Coronary artery (tissue), 2 donors: ENCODE data around the gene APBA1.

Experiments
- DNase-seq: peaks from one replicate; pipeline ENCODE4 v3.0.0-alpha.2; 2017; ENCODE audit warnings: low spot score
- H3K27ac ChIP-seq, 2 donors: fragments of 200-600 bp; sonication (generic); one replicate each; pipeline ENCODE4 v1.5.1; 2016 to 2019
- H3K4me3 ChIP-seq: fragments of 200-600 bp; sonication (generic); 2 replicates; pipeline ENCODE4 v1.5.1; 2016; ENCODE audit warnings: mild to moderate bottlenecking, moderate library complexity
- TF ChIP-seq, protein P1 (sequence below): fragments of 200-600 bp; sonication (generic); IDR thresholded peaks from one replicate; pipeline ENCODE4 v1.5.1; 2019; ENCODE audit warnings: antibody characterized with exemption

Gene APBA1

DNA sequence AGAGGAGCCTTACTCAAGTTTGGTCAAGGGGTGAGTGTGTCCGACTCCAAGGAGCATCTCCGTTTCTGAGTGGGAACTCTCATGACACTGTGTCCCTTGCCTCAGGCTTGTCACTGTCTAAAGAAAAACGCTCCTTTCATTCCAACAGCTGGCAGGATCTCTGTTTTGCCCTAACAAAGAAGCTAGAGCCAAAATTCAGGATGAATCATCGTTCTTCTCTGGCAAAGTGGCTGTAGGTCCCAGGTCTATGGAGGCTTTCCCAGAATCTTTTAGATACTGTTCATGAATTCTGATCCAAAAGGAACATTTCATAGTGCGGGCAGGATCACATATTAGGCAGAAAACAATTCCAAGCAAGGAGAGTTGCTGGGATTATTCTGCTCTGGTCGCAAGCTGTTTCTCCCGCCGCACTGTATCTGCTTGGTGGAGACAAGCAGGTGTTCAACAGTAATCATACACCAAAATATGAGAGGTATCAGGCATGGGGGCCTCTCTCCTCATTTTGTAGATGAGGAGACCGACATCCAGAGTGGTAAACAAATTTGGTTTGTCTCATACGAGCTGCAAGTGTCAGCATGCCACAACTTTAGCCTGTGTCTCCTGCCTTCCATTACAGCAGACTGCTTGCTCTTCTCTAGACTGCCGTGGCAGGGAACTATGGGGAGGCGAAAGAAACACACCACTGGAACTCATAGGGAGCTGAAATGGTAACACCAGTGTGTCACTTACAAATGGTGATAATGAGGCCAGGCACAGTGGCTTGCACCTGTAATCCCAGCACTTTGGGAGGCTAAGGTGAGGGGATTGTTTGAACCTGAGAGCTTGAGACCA lies 274.6 kb downstream of the APBA1 start:
- H3K27ac ChIP-seq = peak overlapping the region; percentile 45 to 85
- peak overlapping the region; percentile 49 for H3K4me3 ChIP-seq
- TF ChIP-seq, protein P1, sequence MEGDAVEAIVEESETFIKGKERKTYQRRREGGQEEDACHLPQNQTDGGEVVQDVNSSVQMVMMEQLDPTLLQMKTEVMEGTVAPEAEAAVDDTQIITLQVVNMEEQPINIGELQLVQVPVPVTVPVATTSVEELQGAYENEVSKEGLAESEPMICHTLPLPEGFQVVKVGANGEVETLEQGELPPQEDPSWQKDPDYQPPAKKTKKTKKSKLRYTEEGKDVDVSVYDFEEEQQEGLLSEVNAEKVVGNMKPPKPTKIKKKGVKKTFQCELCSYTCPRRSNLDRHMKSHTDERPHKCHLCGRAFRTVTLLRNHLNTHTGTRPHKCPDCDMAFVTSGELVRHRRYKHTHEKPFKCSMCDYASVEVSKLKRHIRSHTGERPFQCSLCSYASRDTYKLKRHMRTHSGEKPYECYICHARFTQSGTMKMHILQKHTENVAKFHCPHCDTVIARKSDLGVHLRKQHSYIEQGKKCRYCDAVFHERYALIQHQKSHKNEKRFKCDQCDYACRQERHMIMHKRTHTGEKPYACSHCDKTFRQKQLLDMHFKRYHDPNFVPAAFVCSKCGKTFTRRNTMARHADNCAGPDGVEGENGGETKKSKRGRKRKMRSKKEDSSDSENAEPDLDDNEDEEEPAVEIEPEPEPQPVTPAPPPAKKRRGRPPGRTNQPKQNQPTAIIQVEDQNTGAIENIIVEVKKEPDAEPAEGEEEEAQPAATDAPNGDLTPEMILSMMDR = no peak
- no peak for DNase-seq

GRCh38 chr9:69396759-69397158 lies 275.4 kb downstream of the APBA1 start:
- H3K27ac ChIP-seq = peak overlapping the region in 1 of 2 donors; percentile 45
- H3K4me3 ChIP-seq = no peak overlapping the region
- TF ChIP-seq, protein P1 = no peak
- no peak for DNase-seq

DNA sequence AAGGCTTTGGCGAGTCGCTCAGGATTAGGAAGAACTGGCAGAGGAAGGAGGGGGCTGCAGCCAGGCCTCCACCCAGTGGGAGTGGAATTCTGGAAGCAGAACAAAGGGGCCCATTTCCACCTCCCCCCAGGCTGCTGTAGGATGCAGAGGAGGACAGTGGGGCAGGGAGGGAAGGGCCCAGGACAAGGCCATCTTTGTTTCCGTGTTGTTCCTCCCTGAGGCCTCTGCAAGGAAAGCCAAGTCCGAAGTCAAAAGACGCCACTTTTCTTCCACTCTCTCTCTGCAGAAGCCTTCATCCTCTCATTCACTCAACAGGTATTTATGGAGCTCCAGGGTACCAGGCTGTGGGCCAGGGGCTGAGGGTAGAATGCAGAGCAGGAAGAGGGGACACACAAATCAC lies 276.5 kb downstream of the APBA1 start:
- no peak for DNase-seq
- no peak overlapping the region for H3K27ac ChIP-seq
- no peak overlapping the region for H3K4me3 ChIP-seq
- TF ChIP-seq, protein P1 = no peak

DNA sequence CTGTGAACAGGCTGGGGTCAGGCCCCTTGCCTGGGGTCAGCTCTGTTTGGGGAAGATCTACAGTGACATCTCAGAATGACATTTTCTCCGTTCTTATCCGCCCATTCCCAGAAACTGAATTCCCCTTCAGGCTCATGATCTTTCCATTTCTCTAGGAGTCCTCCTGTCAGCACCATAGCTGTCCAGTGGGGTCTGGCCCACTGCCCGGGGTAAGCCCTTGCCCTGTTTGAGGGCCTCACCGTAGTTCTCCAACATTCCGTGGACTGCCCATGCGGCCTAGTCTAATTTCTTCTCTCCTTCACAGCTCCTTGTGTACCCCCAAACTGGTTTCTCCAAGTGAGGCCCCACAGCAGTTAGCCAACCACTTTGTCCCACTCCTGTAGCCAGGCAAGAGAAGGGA lies 278.7 kb downstream of the APBA1 start:
- TF ChIP-seq, protein P1 = no peak
- H3K27ac ChIP-seq = no peak overlapping the region
- H3K4me3 ChIP-seq = no peak overlapping the region
- DNase-seq = no peak

GRCh38 chr9:69392826-69393225 lies 279.3 kb downstream of the APBA1 start:
- DNase-seq = no peak
- TF ChIP-seq, protein P1 = no peak
- Histone ChIP-seq H3K4me3 (no peak overlapping the region), H3K27ac (no peak overlapping the region)

DNA sequence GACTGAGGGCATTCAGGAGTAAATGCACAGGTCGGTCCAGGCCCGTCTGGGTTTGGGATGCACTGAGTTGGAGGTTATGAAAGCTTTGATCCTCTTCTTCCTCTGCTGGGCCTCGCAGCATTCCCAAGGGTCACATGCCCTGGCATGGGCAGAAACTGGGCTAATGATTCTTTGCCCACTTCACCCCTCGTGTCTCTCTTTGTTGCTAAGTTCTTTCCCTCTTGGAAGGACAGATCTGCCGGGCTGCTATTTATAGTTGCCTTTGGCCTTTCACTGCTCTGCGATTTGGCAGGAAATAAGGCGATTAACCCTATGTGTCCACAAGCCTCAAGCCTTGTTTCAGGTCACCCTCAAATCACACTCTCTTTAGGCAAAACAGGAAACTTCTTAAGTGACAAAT lies 280.2 kb downstream of the APBA1 start:
- TF ChIP-seq, protein P1 = no peak
- DNase-seq = no peak
- no peak overlapping the region for H3K4me3 ChIP-seq
- H3K27ac ChIP-seq = peak overlapping the region in 1 of 2 donors; percentile 28

- peak overlapping the region in 1 of 2 donors; percentile 28 for H3K27ac ChIP-seq
These were observed 280.7 kb downstream of the APBA1 start for GRCh38 chr9:69391487-69391886.

More at GRCh38 chr9:69391487-69391886, 280.7 kb downstream of the APBA1 start:
- TF ChIP-seq, protein P1 = no peak
- H3K4me3 ChIP-seq = no peak overlapping the region
- DNase-seq = no peak
